Measurements from ENCODE around the gene TMEM117.

TMEM117 gene

DNA sequence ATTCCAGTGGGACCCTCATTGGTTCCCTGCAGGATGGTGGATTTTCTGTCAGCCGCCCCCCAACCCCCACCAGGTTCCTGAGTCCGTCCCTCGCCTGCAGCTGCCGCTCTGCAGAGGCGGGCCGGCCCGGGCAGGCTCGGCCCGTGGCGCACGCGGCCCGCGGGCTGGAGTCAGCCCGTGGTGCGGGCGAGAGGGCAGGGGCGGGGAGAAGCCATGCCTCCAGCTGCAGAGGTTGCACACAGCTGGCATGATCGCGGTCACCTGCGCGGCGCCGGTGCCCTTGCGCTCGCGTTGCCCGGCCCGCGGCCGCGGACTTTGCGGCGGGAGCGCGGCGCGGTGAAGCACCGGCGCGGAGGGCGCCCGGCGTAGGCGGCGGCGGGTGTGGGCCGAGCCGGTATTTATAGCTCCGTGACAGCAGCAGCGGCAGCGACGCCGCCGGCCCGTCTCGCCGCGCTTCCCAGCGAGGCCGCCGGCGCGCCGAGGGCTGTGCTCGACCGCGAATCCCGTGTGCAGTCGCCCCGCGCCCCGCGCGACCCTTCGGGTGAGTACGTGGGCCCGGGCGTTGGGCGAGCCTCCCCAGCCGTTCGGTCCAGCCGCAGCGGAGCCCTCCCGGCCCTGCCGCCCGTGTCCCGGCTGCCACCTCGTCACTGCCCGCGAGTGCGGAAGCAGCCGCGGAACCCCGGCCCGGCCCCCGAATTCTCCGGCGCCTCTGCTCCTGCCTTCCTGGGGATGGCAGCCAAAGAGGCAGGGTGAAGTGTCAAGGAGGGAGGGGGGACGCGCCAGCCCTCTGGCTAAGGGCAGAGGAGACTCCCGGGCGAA lies at the start of gene TMEM117:
Gene TMEM117 (plus strand): TSS at position 426 of the 819 bp plus-strand sequence.
- DNase-seq (ENCODE audit: low read depth) = peak; percentile 45
- TF ChIP-seq, protein P1, sequence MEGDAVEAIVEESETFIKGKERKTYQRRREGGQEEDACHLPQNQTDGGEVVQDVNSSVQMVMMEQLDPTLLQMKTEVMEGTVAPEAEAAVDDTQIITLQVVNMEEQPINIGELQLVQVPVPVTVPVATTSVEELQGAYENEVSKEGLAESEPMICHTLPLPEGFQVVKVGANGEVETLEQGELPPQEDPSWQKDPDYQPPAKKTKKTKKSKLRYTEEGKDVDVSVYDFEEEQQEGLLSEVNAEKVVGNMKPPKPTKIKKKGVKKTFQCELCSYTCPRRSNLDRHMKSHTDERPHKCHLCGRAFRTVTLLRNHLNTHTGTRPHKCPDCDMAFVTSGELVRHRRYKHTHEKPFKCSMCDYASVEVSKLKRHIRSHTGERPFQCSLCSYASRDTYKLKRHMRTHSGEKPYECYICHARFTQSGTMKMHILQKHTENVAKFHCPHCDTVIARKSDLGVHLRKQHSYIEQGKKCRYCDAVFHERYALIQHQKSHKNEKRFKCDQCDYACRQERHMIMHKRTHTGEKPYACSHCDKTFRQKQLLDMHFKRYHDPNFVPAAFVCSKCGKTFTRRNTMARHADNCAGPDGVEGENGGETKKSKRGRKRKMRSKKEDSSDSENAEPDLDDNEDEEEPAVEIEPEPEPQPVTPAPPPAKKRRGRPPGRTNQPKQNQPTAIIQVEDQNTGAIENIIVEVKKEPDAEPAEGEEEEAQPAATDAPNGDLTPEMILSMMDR (IDR thresholded peaks at IDR 0.05; ENCODE audit: low read length, missing control alignments) = no peak

DNA sequence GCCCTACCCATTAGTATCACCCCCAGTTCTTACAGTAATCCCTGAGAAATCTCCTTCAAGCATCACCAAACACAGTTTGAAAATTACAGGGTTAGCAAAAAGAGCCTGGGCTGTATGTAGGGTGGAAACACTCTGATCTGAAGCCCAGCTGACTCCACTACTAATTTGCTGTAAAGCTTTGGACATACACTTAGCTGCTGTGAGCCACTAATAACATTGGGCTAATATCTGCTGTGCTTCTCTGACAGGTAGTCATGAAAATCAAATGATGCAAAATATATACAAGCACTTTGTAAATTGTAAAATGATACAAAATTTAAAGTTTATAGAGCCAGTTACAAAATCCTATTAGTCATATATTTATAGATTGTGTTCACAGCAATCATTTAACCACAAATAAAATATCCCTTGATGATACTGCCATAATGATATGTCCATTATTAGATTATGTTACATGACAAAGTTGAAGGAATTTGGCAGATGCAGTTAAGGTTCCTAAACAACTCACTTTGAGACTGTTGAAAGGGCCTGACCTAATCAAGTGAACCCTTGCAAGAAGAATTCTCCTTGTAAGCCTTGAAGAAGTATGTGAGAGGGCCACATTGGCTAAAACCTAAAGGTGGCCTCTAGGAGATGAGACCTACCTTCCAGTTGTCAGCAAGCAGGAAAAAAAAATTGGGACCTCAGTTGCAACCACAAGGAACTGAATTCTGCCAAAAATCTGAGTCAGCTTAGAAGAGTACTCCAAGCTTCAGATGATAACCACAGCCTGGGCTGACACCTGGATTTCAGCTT lies 48.8 kb upstream of the TMEM117 start:
- DNase-seq (ENCODE audit: low read depth) = no peak

More for the DNA sequence above, at the start of gene TMEM117:
- H3K4me3 ChIP-seq (replicated peaks; ENCODE audit: low read depth, low read length) = peak within 1 kb of the TSS; percentile 65

DNA sequence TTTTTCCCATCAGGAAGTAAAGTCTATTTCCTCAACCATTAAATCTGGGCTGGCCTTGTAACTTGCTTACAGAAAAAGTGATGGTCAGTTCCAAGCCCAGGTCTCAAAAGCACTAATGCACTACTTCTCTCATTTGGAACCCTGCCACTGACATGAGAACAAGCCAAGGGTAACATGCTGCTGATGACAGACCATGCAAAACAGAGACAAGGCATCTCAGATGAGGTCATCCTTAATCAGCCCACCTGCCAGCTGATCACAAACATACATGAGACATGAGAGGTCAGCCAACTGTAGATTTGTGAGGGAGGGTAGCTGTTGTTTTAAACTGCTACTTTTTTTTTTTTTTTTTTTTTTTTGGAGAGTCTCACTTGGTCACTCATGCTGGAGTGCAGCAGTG lies 45.9 kb upstream of the TMEM117 start:
- H3K4me3 ChIP-seq (replicated peaks; ENCODE audit: low read depth, low read length) = no peak overlapping the region
- DNase-seq (ENCODE audit: low read depth) = peak; percentile 27
- TF ChIP-seq, protein P1 (IDR thresholded peaks at IDR 0.05; ENCODE audit: low read length, missing control alignments) = no peak

More for the DNA sequence above, 48.8 kb upstream of the TMEM117 start:
- no peak overlapping the region for H3K4me3 ChIP-seq (replicated peaks; ENCODE audit: low read depth, low read length)
- TF ChIP-seq, protein P1 (IDR thresholded peaks at IDR 0.05; ENCODE audit: low read length, missing control alignments) = no peak

DNA sequence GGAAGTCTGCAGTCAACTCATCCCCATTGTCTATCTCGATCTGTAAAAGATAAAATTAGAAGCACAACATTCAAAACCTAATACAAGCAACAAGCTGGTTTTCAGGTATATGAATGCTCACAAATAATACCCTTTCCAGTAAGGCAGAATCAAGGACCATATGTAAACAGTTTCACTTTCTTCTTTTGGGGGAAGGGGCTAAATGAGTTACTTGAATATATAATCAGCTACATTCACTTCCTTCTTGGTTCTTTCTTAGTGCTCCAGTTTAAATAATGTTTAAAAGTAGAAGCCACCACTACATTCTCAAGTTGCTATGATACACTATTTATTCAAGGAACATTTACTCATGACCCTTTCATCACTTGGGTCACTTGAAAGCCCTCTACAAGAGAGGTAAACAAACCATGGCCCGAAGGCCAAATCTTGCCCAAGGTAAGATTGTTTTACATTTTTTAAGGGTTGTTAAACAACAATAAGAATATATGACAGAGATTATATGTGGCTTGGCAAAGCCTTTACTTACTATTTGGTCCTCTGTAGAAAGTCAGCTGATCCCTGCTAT lies 40.1 kb upstream of the TMEM117 start:
- DNase-seq (ENCODE audit: low read depth) = no peak
- TF ChIP-seq, protein P1 (IDR thresholded peaks at IDR 0.05; ENCODE audit: low read length, missing control alignments) = no peak
- no peak overlapping the region for H3K4me3 ChIP-seq (replicated peaks; ENCODE audit: low read depth, low read length)

DNA sequence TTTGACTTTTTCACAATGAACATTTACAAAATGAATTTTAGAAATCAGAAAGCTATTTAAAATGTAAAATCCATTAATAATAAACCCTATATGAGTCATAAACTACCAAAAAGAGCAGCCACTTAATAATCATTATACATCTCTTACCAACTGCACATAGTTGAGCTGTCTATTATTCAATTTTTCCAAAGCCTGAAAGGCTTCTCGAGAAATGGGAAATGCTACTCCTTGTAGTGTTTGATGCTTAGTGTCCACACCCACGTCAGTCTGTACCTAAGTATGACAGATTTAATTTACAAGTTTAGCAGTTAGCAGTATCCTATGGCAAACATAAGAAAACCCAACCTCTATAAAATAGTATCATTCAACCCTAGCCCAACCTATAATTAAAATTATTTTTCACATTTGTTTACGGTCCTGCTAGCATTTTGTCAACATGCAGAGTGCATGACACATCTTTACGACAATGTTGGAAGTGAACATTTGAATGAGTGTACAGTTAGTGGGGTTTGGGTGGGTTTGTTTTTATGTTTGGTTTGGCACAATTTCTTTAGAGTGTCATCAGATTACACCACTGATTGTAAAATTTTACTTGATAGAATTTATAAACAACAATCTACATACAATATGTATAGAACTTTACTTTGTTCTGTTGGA lies 38.2 kb upstream of the TMEM117 start:
- TF ChIP-seq, protein P1 (IDR thresholded peaks at IDR 0.05; ENCODE audit: low read length, missing control alignments) = no peak

DNA sequence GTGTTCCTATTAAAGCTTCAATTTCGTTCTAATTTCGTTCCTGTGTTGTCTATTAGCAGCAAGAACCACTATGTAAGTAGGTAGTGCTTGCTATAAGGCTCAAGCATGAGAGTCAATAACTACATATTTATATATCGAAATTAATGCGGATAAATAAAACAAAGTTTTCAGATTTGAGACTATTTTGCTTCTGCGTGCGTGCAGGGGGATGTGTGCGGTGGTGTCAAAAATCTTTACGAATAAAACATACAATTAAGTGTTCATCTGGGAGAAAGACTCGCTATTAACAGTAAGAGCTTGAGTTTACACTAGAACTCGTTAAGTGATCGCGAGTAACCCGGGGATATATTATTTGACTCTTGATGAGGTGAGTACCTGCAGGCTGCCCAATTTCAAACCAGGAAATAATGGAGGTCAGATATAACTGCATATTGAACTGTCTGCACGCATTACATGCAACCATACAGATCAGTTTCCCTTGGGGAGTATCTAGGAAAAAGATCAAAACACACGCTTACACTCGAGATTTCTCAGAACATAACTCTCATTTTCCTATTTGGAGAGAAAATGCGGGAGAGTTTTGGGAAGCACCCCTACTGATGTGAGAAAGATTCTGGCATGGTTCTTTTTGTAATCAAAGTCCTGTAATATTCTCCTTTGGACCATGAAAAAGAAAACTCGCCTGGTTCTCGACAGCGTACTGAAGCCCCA lies 30.6 kb upstream of the TMEM117 start:
- peak overlapping the region; percentile 93 for H3K4me3 ChIP-seq (replicated peaks; ENCODE audit: low read depth, low read length)
- TF ChIP-seq, protein P1 (IDR thresholded peaks at IDR 0.05; ENCODE audit: low read length, missing control alignments) = no peak
- DNase-seq (ENCODE audit: low read depth) = peak; percentile 2

More for the DNA sequence above, 38.2 kb upstream of the TMEM117 start:
- DNase-seq (ENCODE audit: low read depth) = no peak
- no peak overlapping the region for H3K4me3 ChIP-seq (replicated peaks; ENCODE audit: low read depth, low read length)
